WTC11 (cell line): ENCODE results near the gene CHST6. TPM values are rescaled to one million over a fixed set of nuclear protein-coding genes. Genes with fewer than 3 reads are reported as not detected.

Source experiments
- ATAC-seq: fragments of 200-7000 bp; cut with Tn5 transposase; 2 replicates; pipeline ENCODE4 v1.10.0; 2021; ENCODE audit warnings: mild to moderate bottlenecking, moderate library complexity
- CTCF ChIA-PET: fragments of 300-600 bp; sonication (Branson Sonifier 250); formaldehyde crosslinking; loops from one replicate; lab custom pipeline; 2021; ENCODE audit warnings: antibody characterized with exemption; lab: Charles Lee
- POLR2A ChIA-PET: fragments of 350-600 bp; sonication (Branson Sonifier 250); formaldehyde crosslinking; loops from one replicate; lab custom pipeline; 2021; ENCODE audit warnings: antibody characterized with exemption; lab: Charles Lee
- DNase-seq: peaks from one replicate; pipeline ENCODE4 v3.0.0; 2021; ENCODE audit warnings: low spot score
- H3K27ac Mint-ChIP-seq: 2 replicates; pipeline ENCODE4 v1.8.0; 2021; ENCODE audit warnings: mixed read lengths
- H3K27me3 Mint-ChIP-seq: 2 replicates; pipeline ENCODE4 v1.8.0; 2021; ENCODE audit warnings: low read depth, mild to moderate bottlenecking, moderate library complexity, mixed read lengths
- H3K36me3 Mint-ChIP-seq: 2 replicates; pipeline ENCODE4 v1.8.0; 2021; ENCODE audit warnings: mixed read lengths
- H3K4me1 Mint-ChIP-seq: 2 replicates; pipeline ENCODE4 v1.8.0; 2022; ENCODE audit warnings: mixed read lengths
- H3K4me3 Mint-ChIP-seq: 2 replicates; pipeline ENCODE4 v1.8.0; 2021; ENCODE audit warnings: mild to moderate bottlenecking, moderate library complexity, mixed read lengths
- H3K9me3 Mint-ChIP-seq: 2 replicates; pipeline ENCODE4 v1.8.0; 2021; ENCODE audit warnings: mixed read lengths
- ATF2 ChIP-seq: sonication (generic); formaldehyde crosslinking; IDR thresholded peaks from 2 replicates; pipeline ENCODE4 v1.8.1; 2022; ENCODE audit warnings: low read depth, missing genetic modification reagents, borderline replicate concordance
- ATF3 ChIP-seq: sonication (generic); formaldehyde crosslinking; conservative IDR thresholded peaks from 2 replicates; pipeline ENCODE4 v1.8.1; 2022; ENCODE audit warnings: mild to moderate bottlenecking, missing genetic modification reagents
- E2F5 ChIP-seq: sonication (generic); formaldehyde crosslinking; IDR thresholded peaks from 2 replicates; pipeline ENCODE4 v1.8.1; 2022; ENCODE audit warnings: mild to moderate bottlenecking, moderate library complexity, missing genetic modification reagents
- HMGA2 ChIP-seq: fragments of 250-450 bp; sonication (Bioruptor Pico); IDR thresholded peaks from 2 replicates; pipeline ENCODE4 v1.4.0; 2021; ENCODE audit warnings: mild to moderate bottlenecking, moderate library complexity
- NFYB ChIP-seq: sonication (generic); formaldehyde crosslinking; conservative IDR thresholded peaks from 2 replicates; pipeline ENCODE4 v1.8.0; 2022; ENCODE audit warnings: low read depth, missing genetic modification reagents
- NR1H2 ChIP-seq: sonication (generic); formaldehyde crosslinking; IDR thresholded peaks from 2 replicates; pipeline ENCODE4 v1.9.0; 2021; ENCODE audit warnings: mild to moderate bottlenecking, moderate library complexity, missing genetic modification reagents
- STAT6 ChIP-seq: sonication (generic); formaldehyde crosslinking; conservative IDR thresholded peaks from 2 replicates; pipeline ENCODE4 v1.8.1; 2023; ENCODE audit warnings: mild to moderate bottlenecking, low read depth, missing genetic modification reagents, moderate library complexity
- ZBTB21 ChIP-seq: sonication (generic); formaldehyde crosslinking; IDR thresholded peaks from 2 replicates; pipeline ENCODE4 v1.8.1; 2023; ENCODE audit warnings: mild to moderate bottlenecking, missing genetic modification reagents, borderline replicate concordance
- ZNF425 ChIP-seq: fragments of 250-450 bp; sonication (Bioruptor Pico); conservative IDR thresholded peaks from 2 replicates; pipeline ENCODE4 v1.9.0; 2021; ENCODE audit warnings: mild to moderate bottlenecking
- ZNF671 ChIP-seq: fragments of 250-450 bp; sonication (Bioruptor Pico); IDR thresholded peaks from 2 replicates; pipeline ENCODE4 v1.8.0; 2021; ENCODE audit warnings: mild to moderate bottlenecking
- ZSCAN18 ChIP-seq: fragments of 250-450 bp; sonication (Bioruptor Pico); IDR thresholded peaks from 2 replicates; pipeline ENCODE4 v2.1.2; 2022; ENCODE audit warnings: mild to moderate bottlenecking, moderate library complexity
- total RNA-seq: library from RNA; stranded (reverse); gene quantifications from 3 replicates; pipeline ENCODE4 v1.2.3, GENCODE V29; 2021

CHST6 gene
- total RNA-seq, 1 experiment from 2014 or later: 20.2 TPM

GRCh38 chr16:75481475-75481874 lies 13.8 kb downstream of the CHST6 start (continued):
- TF ChIP-seq ATF2: no peak

- CTCF ChIA-PET: interaction anchor here (0.5 kb wide), 1 partner anchor 58 kb away, joined by 3 read pairs; no protein-coding TSS in a partner anchor
- TF ChIP-seq E2F5: no peak
- TF ChIP-seq HMGA2 (CRISPR knock-in tag): no peak
- no peak for TF ChIP-seq ZNF425 (CRISPR knock-in tag)
- no peak for TF ChIP-seq ZBTB21 (CRISPR knock-in tag)
- TF ChIP-seq ZNF671 (CRISPR knock-in tag): no peak
- DNase-seq (no peak), ATAC-seq (no peak)
- Mint-ChIP-seq H3K27me3 (no peaks in the 10 kb centered on the region), H3K4me1 (no peaks in the 10 kb centered on the region; the same call in 1 of the 2 replicates), H3K4me3 (no peak overlapping the region), H3K9me3 (no peaks in the 10 kb centered on the region), H3K27ac (no peak overlapping the region), H3K36me3 (peaks cover 22% of the 10 kb centered on the region)
- POLR2A ChIA-PET: no interaction called here
Measured at GRCh38 chr16:75479421-75479990, 15.7 kb downstream of the CHST6 start.

GRCh38 chr16:75478480-75479345 lies 16.5 kb downstream of the CHST6 start:
- TF ChIP-seq STAT6 (no peak), ATF3 (CRISPR knock-in tag) (no peak), NR1H2 (CRISPR knock-in tag) (no peak), ZSCAN18 (CRISPR knock-in tag) (no peak), NFYB (CRISPR knock-in tag) (no peak)
- Mint-ChIP-seq H3K36me3 (peaks cover 22% of the 10 kb centered on the region), H3K27me3 (no peaks in the 10 kb centered on the region), H3K4me1 (no peaks in the 10 kb centered on the region), H3K4me3 (no peak overlapping the region), H3K9me3 (no peaks in the 10 kb centered on the region), H3K27ac (no peak overlapping the region)
- ChIA-PET CTCF (interaction anchor here (2.0 kb wide), 1 partner anchor 39 kb away, joined by 19 read pairs; no protein-coding TSS in a partner anchor), POLR2A (interaction anchor here (1.2 kb wide), 1 partner anchor 17 kb away, joined by 3 read pairs; the partner anchor contains the start of gene CHST6)
- no peak for ATAC-seq
- no peak for DNase-seq
